IMR-90 (cell line): ENCODE data around the gene BAZ2A. TPM values are rescaled to one million over a fixed set of nuclear protein-coding genes. Genes with fewer than 3 reads are reported as not detected.
A peak's percentile ranks its signal among the peaks of the same experiment; 100 is the strongest.

ENCODE experiments used
- ATAC-seq: fragments of 200-7000 bp; cut with Tn5 transposase; 2 replicates; pipeline ENCODE4 v1.9.1; 2020; ENCODE audit warnings: low read depth, mild to moderate bottlenecking, moderate library complexity
- BruUV-seq: library from RNA; stranded (reverse); fragments of 400-500 nt; replicated peaks from 2 replicates; lab custom pipeline; 2021; lab: Mats Ljungman, UMichigan
- CTCF ChIA-PET: fragments of 300-600 bp; formaldehyde crosslinking; extraction: SDS; loops from one replicate; lab custom pipeline; 2021; ENCODE audit warnings: antibody characterized with exemption; lab: Yijun Ruan, JAX
- POLR2A ChIA-PET: fragments of 300-600 bp; sonication (Branson Sonifier 250); formaldehyde crosslinking; loops from one replicate; lab custom pipeline; 2022; ENCODE audit warnings: antibody characterized with exemption; ENCODE audit not compliant: unreplicated experiment; lab: Charles Lee
- DNase-seq: peaks from one replicate; pipeline ENCODE4 v3.0.0; 2013
- H2AFZ ChIP-seq: replicated peaks from 2 replicates; pipeline ENCODE3; 2013; ENCODE audit warnings: low read length, mild to moderate bottlenecking; ENCODE audit not compliant: poor library complexity
- H2AK5ac ChIP-seq: 2 replicates; pipeline ENCODE4 v1.6.1; 2013; ENCODE audit warnings: low read depth, low read length, inconsistent platforms
- H2AK9ac ChIP-seq: replicated peaks from 2 replicates; pipeline ENCODE3; 2013; ENCODE audit warnings: mild to moderate bottlenecking, low read depth, low read length, moderate library complexity; ENCODE audit not compliant: poor library complexity
- H2BK120ac ChIP-seq: 2 replicates; pipeline ENCODE4 v1.6.1; 2013; ENCODE audit warnings: low read depth, low read length, inconsistent platforms
- H2BK15ac ChIP-seq: 3 replicates; pipeline ENCODE4 v1.6.1; 2013; ENCODE audit warnings: low read depth, low read length, inconsistent platforms
- H2BK20ac ChIP-seq: 2 replicates; pipeline ENCODE4 v1.6.1; 2013; ENCODE audit warnings: low read depth, mild to moderate bottlenecking, inconsistent platforms, low read length, moderate library complexity
- H2BK5ac ChIP-seq: 2 replicates; pipeline ENCODE4 v1.6.1; 2013; ENCODE audit warnings: mild to moderate bottlenecking, low read depth, low read length, inconsistent platforms; ENCODE audit not compliant: poor library complexity, severe bottlenecking
- H3K14ac ChIP-seq: replicated peaks from 2 replicates; pipeline ENCODE4 v1.6.1; 2013; ENCODE audit warnings: low read depth, low read length, inconsistent platforms
- H3K18ac ChIP-seq: 2 replicates; pipeline ENCODE4 v1.6.1; 2013; ENCODE audit warnings: low read depth, low read length, control low read depth
- H3K23ac ChIP-seq: 2 replicates; pipeline ENCODE4 v1.6.1; 2013; ENCODE audit warnings: low read depth, low read length, inconsistent platforms
- H3K27ac ChIP-seq: 2 replicates; pipeline ENCODE4 v1.5.1; 2013; ENCODE audit warnings: mild to moderate bottlenecking, control low read depth, low read length; ENCODE audit not compliant: insufficient read depth
- H3K27me3 ChIP-seq: 2 replicates; pipeline ENCODE4 v1.6.1; 2013; ENCODE audit warnings: low read length; ENCODE audit not compliant: control insufficient read depth, insufficient read depth
- H3K36me3 ChIP-seq: 2 replicates; pipeline ENCODE4 v1.6.1; 2013; ENCODE audit warnings: low read length, mixed read lengths; ENCODE audit not compliant: control insufficient read depth, insufficient read depth
- H3K4ac ChIP-seq: 2 replicates; pipeline ENCODE4 v1.6.1; 2013; ENCODE audit warnings: low read depth, low read length, inconsistent platforms
- H3K4me1 ChIP-seq: 2 replicates; pipeline ENCODE4 v1.6.1; 2013; ENCODE audit warnings: low read length, mixed read lengths; ENCODE audit not compliant: control insufficient read depth, insufficient read depth
- H3K4me2 ChIP-seq: 2 replicates; pipeline ENCODE4 v1.6.1; 2013; ENCODE audit warnings: low read depth, mild to moderate bottlenecking, control low read depth, low read length, moderate library complexity
- H3K4me3 ChIP-seq: 2 replicates; pipeline ENCODE4 v1.5.1; 2013; ENCODE audit warnings: low read depth, mild to moderate bottlenecking, control low read depth, low read length, moderate library complexity; ENCODE audit not compliant: insufficient read depth
- H3K56ac ChIP-seq: 2 replicates; pipeline ENCODE4 v1.6.1; 2013; ENCODE audit warnings: low read length, inconsistent platforms; ENCODE audit not compliant: insufficient read depth; ENCODE audit errors: extremely low read depth
- H3K79me1 ChIP-seq, 2 experiments: 2 replicates each; pipeline ENCODE4 v1.6.1; 2013; ENCODE audit warnings: low read length in 2 of 2, inconsistent platforms in 1 of 2, low read depth in 1 of 2
- H3K9ac ChIP-seq: 2 replicates; pipeline ENCODE4 v1.6.1; 2013; ENCODE audit warnings: low read depth, low read length, control low read depth
- H3K9me1 ChIP-seq: 2 replicates; pipeline ENCODE4 v1.6.1; 2013; ENCODE audit warnings: low read length, inconsistent platforms; ENCODE audit not compliant: insufficient read depth
- H3K9me3 ChIP-seq: 2 replicates; pipeline ENCODE4 v1.6.1; 2013; ENCODE audit warnings: low read length; ENCODE audit not compliant: control insufficient read depth, insufficient read depth
- H4K20me1 ChIP-seq: 2 replicates; pipeline ENCODE4 v1.6.1; 2013; ENCODE audit warnings: low read length, inconsistent platforms; ENCODE audit not compliant: insufficient read depth
- H4K5ac ChIP-seq: 2 replicates; pipeline ENCODE4 v1.6.1; 2013; ENCODE audit warnings: mild to moderate bottlenecking, low read depth, low read length, control low read depth
- H4K8ac ChIP-seq, 2 experiments: 2 replicates each; pipeline ENCODE4 v1.6.1; 2013; ENCODE audit warnings: low read depth in 2 of 2, low read length in 2 of 2, control low read depth in 1 of 2, inconsistent platforms in 1 of 2
- H4K91ac ChIP-seq: 2 replicates; pipeline ENCODE4 v1.6.1; 2013; ENCODE audit warnings: low read depth, low read length, inconsistent platforms; ENCODE audit not compliant: insufficient read depth
- BHLHE40 ChIP-seq: fragments of 150-350 bp; IDR thresholded peaks from 2 replicates; pipeline ENCODE4 v1.6.1; 2016; ENCODE audit warnings: mild to moderate bottlenecking, low read depth, low read length
- CEBPB ChIP-seq: IDR thresholded peaks from 2 replicates; pipeline ENCODE4 v1.6.1; 2012; ENCODE audit warnings: low read depth, low read length, improper control_type of control experiment
- CHD1 ChIP-seq: IDR thresholded peaks from 2 replicates; pipeline ENCODE4 v1.6.1; 2012; ENCODE audit warnings: low read depth, low read length, improper control_type of control experiment
- FOS ChIP-seq: fragments of 150-350 bp; IDR thresholded peaks from 2 replicates; pipeline ENCODE4 v1.6.1; 2016; ENCODE audit warnings: low read depth, low read length
- MAFK ChIP-seq: IDR thresholded peaks from 2 replicates; pipeline ENCODE4 v1.6.1; 2012; ENCODE audit warnings: low read depth, low read length, improper control_type of control experiment
- MAZ ChIP-seq: IDR thresholded peaks from 2 replicates; pipeline ENCODE4 v1.6.1; 2012; ENCODE audit warnings: low read depth, mild to moderate bottlenecking, low read length, improper control_type of control experiment, moderate library complexity, borderline replicate concordance
- MXI1 ChIP-seq: IDR thresholded peaks from 2 replicates; pipeline ENCODE4 v1.6.1; 2012; ENCODE audit warnings: low read depth, mild to moderate bottlenecking, low read length, moderate library complexity, borderline replicate concordance
- POLR2A ChIP-seq: IDR thresholded peaks from 2 replicates; pipeline ENCODE4 v1.6.1; 2012; ENCODE audit warnings: mild to moderate bottlenecking, low read depth, low read length
- RAD21 ChIP-seq: IDR thresholded peaks from 2 replicates; pipeline ENCODE4 v1.6.1; 2012; ENCODE audit warnings: low read length, improper control_type of control experiment
- RCOR1 ChIP-seq: IDR thresholded peaks from 2 replicates; pipeline ENCODE4 v1.6.1; 2012; ENCODE audit warnings: mild to moderate bottlenecking, low read length, improper control_type of control experiment; ENCODE audit not compliant: insufficient replicate concordance
- RFX5 ChIP-seq: IDR thresholded peaks from 2 replicates; pipeline ENCODE4 v1.8.0; 2012; ENCODE audit warnings: low read depth, mild to moderate bottlenecking, low read length, moderate library complexity
- SMC3 ChIP-seq: fragments of 150-350 bp; IDR thresholded peaks from 2 replicates; pipeline ENCODE4 v1.6.1; 2016; ENCODE audit warnings: low read depth, mild to moderate bottlenecking, antibody characterized with exemption, low read length, moderate library complexity
- dilution Hi-C: fragments of 300-500 bp; cut with HindIII; formaldehyde crosslinking; loops from one replicate; pipeline ENCODE4 v1.14.3; 2018; ENCODE audit warnings: low sequenced_read_pairs; ENCODE audit not compliant: unreplicated experiment
- in situ Hi-C: fragments of 300-500 bp; cut with MboI; formaldehyde crosslinking; loops from 3 replicates; pipeline ENCODE4 v1.14.3; 2019; ENCODE audit warnings: low sequenced_read_pairs, inconsistent platforms, mixed read lengths
- intact Hi-C: fragments of 100-400 bp; cut with micrococcal nuclease; formaldehyde crosslinking; loops from 2 replicates; pipeline ENCODE4 v1.10.0; 2022
- polyA plus RNA-seq, 3 experiments: library from polyadenylated mRNA; depleted of rRNA; stranded (reverse); fragments of >200 nt; gene quantifications; 2 replicates each; pipeline ENCODE4 v1.2.3, GENCODE V29; 2012; ENCODE audit warnings: low replicate concordance in 1 of 3
- total RNA-seq: library from RNA; depleted of rRNA; stranded (reverse); fragments of >200 nt; gene quantifications from 2 replicates; pipeline ENCODE4 v1.2.3, GENCODE V29; 2012
- TF ChIP-seq, protein P1 (sequence below): fragments of 150-350 bp; IDR thresholded peaks from 2 replicates; pipeline ENCODE4 v1.6.1; 2016; ENCODE audit warnings: low read depth, mild to moderate bottlenecking, low read length, moderate library complexity, borderline replicate concordance
- TF ChIP-seq, protein P2 (sequence below): conservative IDR thresholded peaks from 2 replicates; pipeline ENCODE4 v1.5.1; 2012; ENCODE audit warnings: mild to moderate bottlenecking, low read depth, low read length, improper control_type of control experiment

The BAZ2A gene
- total and polyA plus RNA-seq, 2 of the 4 experiments (the other 2 are of a cell fraction): 15.4 to 42.8 TPM

DNA sequence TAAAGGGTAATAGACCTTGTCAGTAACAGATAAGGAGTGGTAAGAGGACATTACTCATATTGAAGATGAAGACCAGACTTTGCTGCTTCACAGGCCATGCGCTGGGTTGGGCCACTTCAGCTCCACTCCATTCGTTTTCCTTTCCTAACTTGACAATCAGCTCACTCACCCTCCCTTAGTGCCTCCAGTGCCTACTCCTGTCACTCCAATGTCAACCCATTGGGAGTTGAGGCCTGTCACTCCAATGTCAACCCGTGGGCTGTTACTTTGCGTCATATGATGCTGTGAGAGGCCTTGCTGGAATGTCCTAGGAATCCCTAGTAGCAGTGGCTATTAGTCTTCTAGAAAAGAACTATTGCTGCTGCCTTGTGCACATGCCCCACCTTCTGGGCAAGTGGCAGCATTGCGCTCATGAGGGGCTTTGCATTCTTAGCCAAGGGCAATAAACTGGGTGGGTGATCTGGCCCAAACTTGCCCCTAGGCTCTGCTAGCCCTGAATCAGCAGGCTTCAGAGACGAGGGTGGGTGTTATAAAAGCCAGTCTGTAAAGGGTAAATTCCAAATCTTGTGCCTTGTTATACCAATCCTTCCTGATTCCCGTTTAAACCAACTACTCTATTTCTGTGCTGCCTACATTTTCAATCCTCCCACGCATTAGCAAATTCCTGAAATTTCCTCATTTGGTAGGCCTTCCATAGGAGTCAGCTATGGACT is 36.1 kb downstream of the BAZ2A start (continued):
- no peak for TF ChIP-seq MAFK
- TF ChIP-seq RFX5: no peak
- TF ChIP-seq CEBPB: peak; percentile 56; the same call in 1 of the 2 replicates

DNA sequence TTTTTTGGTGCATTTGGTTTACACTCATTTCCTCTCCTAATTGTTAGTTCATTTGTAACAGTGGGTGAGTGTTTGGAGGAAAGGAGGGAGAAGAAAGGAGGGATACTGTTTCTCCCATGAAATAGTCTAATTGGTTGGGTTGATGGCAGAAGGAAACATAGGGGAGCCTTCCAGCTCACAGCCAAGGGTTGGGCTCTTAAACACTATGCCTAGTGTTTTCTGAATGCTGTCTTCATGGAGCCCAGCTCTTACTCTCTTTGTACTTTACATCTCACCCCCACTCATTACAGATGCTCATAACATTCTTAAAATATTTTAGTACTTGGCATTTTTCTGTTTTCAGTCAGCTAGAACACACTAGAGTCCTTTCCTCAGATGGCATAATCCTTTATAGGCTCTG is 38.2 kb downstream of the BAZ2A start:
- Histone ChIP-seq H3K56ac (no peak overlapping the region), H2BK5ac (no peak overlapping the region), H3K23ac (no peak overlapping the region; the same call in 1 of the 2 replicates), H3K4me1 (peaks cover 18% of the 10 kb centered on the region), H3K4ac (no peak overlapping the region), H3K9ac (no peak overlapping the region), H3K27me3 (no peaks in the 10 kb centered on the region), H2BK20ac (no peak overlapping the region), H2BK120ac (no peak overlapping the region), H4K5ac (no peak overlapping the region), H2AFZ (no peak overlapping the region), H3K4me3 (no peak overlapping the region), H3K36me3 (peaks cover 44% of the 10 kb centered on the region), H2AK9ac (no peak overlapping the region), H3K9me3 (no peaks in the 10 kb centered on the region), H4K20me1 (peaks cover 21% of the 10 kb centered on the region), H3K79me1 (peaks cover 4 to 58% of the 10 kb centered on the region in 2 experiments; a peak in 3 of 4 replicates), H3K9me1 (peaks cover 6% of the 10 kb centered on the region; the same call in 1 of the 2 replicates), H2BK15ac (no peak overlapping the region), H3K4me2 (no peak overlapping the region), H4K91ac (no peak overlapping the region), H3K27ac (no peak overlapping the region), H3K14ac (no peak overlapping the region), H4K8ac (0 out of 4 replicates have a peak overlapping the region, but pooled peaks of 1 of the 2 experiments have one; percentile 30), H2AK5ac (peak overlapping the region; percentile 17; the same call in 1 of the 2 replicates), H3K18ac (no peak overlapping the region)
- POLR2A ChIA-PET: no interaction called here
- peak; percentile 26 for DNase-seq
- CTCF ChIA-PET: interaction anchor here (2.4 kb wide), 1 partner anchor 45 kb away, joined by 13 read pairs; no protein-coding TSS in a partner anchor
- intact Hi-C loops: no loop called here
- dilution Hi-C loops: no loop called here
- in situ Hi-C loops: loop anchor here (5.0 kb wide), 1 partner anchor 85 kb away; no protein-coding TSS in a partner anchor
- ATAC-seq: peak; percentile 25
- BruUV-seq: no TSS peak
- TF ChIP-seq RFX5 (no peak), POLR2A (no peak), CHD1 (no peak), MAFK (no peak), MXI1 (no peak), SMC3 (no peak), FOS (no peak), RAD21 (no peak), RCOR1 (no peak), MAZ (no peak), CEBPB (no peak), BHLHE40 (no peak)
- TF ChIP-seq, protein P1, sequence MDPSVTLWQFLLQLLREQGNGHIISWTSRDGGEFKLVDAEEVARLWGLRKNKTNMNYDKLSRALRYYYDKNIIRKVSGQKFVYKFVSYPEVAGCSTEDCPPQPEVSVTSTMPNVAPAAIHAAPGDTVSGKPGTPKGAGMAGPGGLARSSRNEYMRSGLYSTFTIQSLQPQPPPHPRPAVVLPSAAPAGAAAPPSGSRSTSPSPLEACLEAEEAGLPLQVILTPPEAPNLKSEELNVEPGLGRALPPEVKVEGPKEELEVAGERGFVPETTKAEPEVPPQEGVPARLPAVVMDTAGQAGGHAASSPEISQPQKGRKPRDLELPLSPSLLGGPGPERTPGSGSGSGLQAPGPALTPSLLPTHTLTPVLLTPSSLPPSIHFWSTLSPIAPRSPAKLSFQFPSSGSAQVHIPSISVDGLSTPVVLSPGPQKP: no peak
- TF ChIP-seq, protein P2, sequence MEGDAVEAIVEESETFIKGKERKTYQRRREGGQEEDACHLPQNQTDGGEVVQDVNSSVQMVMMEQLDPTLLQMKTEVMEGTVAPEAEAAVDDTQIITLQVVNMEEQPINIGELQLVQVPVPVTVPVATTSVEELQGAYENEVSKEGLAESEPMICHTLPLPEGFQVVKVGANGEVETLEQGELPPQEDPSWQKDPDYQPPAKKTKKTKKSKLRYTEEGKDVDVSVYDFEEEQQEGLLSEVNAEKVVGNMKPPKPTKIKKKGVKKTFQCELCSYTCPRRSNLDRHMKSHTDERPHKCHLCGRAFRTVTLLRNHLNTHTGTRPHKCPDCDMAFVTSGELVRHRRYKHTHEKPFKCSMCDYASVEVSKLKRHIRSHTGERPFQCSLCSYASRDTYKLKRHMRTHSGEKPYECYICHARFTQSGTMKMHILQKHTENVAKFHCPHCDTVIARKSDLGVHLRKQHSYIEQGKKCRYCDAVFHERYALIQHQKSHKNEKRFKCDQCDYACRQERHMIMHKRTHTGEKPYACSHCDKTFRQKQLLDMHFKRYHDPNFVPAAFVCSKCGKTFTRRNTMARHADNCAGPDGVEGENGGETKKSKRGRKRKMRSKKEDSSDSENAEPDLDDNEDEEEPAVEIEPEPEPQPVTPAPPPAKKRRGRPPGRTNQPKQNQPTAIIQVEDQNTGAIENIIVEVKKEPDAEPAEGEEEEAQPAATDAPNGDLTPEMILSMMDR: no peak
